Left lung (tissue), 10 donors: ENCODE measurements around the gene CA6. TPM values are rescaled to one million over a fixed set of nuclear protein-coding genes. Genes with fewer than 3 reads are reported as not detected.

Experiments
- ATAC-seq: fragments of 200-7000 bp; cut with Tn5 transposase; one replicate; pipeline ENCODE4 v1.9.1; 2020; ENCODE audit warnings: moderate library complexity
- DNase-seq, 4 donors: peaks; one replicate each; pipeline ENCODE4 v3.0.0-alpha.2; 2013 to 2020
- H3K27ac ChIP-seq, 2 donors: fragments of 200-600 bp; sonication (generic) in 1 of 2; one replicate each; pipeline versions ENCODE4 v1.5.0 to v1.8.0; 2020 to 2021
- H3K27me3 ChIP-seq, 2 donors: fragments of 200-600 bp; sonication (generic) in 1 of 2; one replicate each; pipeline versions ENCODE4 v1.5.0 to v1.8.0; 2020 to 2021
- H3K36me3 ChIP-seq, 2 donors: fragments of 200-600 bp; sonication (generic) in 1 of 2; one replicate each; pipeline versions ENCODE4 v1.5.0 to v1.8.0; 2020 to 2021
- H3K4me1 ChIP-seq, 2 donors: fragments of 200-600 bp; one replicate each; pipeline ENCODE4 v1.8.0; 2021
- H3K4me3 ChIP-seq, 2 donors: fragments of 200-600 bp; sonication (generic) in 1 of 2; one replicate each; pipeline versions ENCODE4 v1.5.0 to v1.8.0; 2020 to 2021; ENCODE audit warnings: mild to moderate bottlenecking in 1 of 2
- H3K9me3 ChIP-seq, 2 donors: fragments of 200-600 bp; sonication (generic) in 1 of 2; one replicate each; pipeline versions ENCODE4 v1.5.0 to v1.8.0; 2020 to 2021
- intact Hi-C, 2 donors: fragments of 100-400 bp; cut with DNase I; formaldehyde crosslinking; loops; one replicate each; pipeline versions ENCODE4 v1.11.2 to v1.14.2; 2022
- polyA plus RNA-seq, 6 donors: library from polyadenylated mRNA; unstranded; fragments of 120-200 nt; gene quantifications; one replicate each; pipeline ENCODE4 v1.2.1, GENCODE V29; 2013; ENCODE audit not compliant: insufficient read length in 6 of 6
- total RNA-seq, 2 donors: library from RNA; stranded (reverse); fragmentation: NEBNext Ultra II Directional; extraction: Animal tissue kit (Norgen Biotek cat#: 25700); gene quantifications; one replicate each; pipeline ENCODE4 v1.2.1, GENCODE V29; 2021
- TF ChIP-seq, protein P1 (sequence below), 2 donors: fragments of 200-600 bp; sonication (generic) in 1 of 2; IDR thresholded peaks; one replicate each; pipeline versions ENCODE4 v1.5.0 to v1.8.0; 2021; ENCODE audit warnings: antibody characterized with exemption in 2 of 2
- donor health status: DM: no; HTN: yes; CAD: no.
- donor health status: DM: no; HTN: no; CAD: no.

The CA6 gene
- total and polyA plus RNA-seq, 8 donors, result 0.11 to 0.25 (median 0.18) TPM; not detected in 3

GRCh38 chr1:8956461-8957349, 11.0 kb downstream of the CA6 start:
- H3K36me3 ChIP-seq, result no peaks in the 10 kb centered on the region
- ATAC-seq (no peak), DNase-seq (no peak)
- no peaks in the 10 kb centered on the region for H3K4me1 ChIP-seq
- no peaks in the 10 kb centered on the region for H3K9me3 ChIP-seq
- TF ChIP-seq, protein P1, sequence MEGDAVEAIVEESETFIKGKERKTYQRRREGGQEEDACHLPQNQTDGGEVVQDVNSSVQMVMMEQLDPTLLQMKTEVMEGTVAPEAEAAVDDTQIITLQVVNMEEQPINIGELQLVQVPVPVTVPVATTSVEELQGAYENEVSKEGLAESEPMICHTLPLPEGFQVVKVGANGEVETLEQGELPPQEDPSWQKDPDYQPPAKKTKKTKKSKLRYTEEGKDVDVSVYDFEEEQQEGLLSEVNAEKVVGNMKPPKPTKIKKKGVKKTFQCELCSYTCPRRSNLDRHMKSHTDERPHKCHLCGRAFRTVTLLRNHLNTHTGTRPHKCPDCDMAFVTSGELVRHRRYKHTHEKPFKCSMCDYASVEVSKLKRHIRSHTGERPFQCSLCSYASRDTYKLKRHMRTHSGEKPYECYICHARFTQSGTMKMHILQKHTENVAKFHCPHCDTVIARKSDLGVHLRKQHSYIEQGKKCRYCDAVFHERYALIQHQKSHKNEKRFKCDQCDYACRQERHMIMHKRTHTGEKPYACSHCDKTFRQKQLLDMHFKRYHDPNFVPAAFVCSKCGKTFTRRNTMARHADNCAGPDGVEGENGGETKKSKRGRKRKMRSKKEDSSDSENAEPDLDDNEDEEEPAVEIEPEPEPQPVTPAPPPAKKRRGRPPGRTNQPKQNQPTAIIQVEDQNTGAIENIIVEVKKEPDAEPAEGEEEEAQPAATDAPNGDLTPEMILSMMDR (IDR thresholded peaks at IDR 0.05), result no peak
- no peaks in the 10 kb centered on the region for H3K27me3 ChIP-seq
- H3K27ac ChIP-seq, result no peak overlapping the region
- intact Hi-C loops, result no loop called here
- H3K4me3 ChIP-seq, result no peak overlapping the region

DNA sequence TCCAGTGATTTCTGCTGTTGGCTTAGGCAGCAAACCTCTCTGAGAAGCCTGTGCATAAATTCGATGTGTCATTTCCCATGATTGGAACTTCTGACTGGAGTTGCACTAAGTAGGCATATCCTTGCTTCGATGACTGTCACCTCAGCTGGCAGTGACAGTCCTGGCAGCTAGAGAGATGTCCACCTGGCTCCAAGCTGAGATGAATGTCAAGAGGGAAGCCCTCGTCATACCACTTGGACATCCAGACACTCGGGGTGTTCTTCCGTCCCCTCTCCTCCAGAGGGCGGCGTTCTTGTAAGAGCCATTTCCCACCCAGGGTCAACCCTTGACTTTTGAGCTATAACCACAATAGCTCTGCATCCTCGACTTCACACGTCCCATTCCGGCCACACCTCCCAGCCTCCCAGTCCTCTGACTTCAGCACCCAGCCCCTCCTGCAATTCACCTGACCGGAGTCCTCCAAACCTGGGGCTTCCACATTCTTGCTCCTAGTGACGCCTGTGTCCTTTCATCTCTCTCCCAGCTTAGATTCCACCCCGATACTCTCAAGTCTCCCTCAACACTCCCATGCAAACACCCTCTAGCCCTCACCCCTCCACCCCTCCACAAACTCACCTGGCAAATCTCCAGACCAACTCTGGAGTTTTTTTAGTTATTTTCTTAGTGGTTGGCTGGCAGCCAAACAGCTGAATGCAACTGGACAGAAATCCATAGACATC, 17.3 kb downstream of the CA6 start:
- Histone ChIP-seq H3K4me1 (no peaks in the 10 kb centered on the region), H3K9me3 (no peaks in the 10 kb centered on the region), H3K27me3 (no peaks in the 10 kb centered on the region), H3K36me3 (no peaks in the 10 kb centered on the region), H3K4me3 (no peak overlapping the region), H3K27ac (peak overlapping the region in 1 of 2 donors; percentile 7)
- ATAC-seq (peak; percentile 87), DNase-seq (peak in 3 of 4 donors; percentile 49 to 82 (median 77))
- intact Hi-C loops, result no loop called here
- TF ChIP-seq, protein P1 (IDR thresholded peaks at IDR 0.05), result peak; percentile 23 to 41

DNA sequence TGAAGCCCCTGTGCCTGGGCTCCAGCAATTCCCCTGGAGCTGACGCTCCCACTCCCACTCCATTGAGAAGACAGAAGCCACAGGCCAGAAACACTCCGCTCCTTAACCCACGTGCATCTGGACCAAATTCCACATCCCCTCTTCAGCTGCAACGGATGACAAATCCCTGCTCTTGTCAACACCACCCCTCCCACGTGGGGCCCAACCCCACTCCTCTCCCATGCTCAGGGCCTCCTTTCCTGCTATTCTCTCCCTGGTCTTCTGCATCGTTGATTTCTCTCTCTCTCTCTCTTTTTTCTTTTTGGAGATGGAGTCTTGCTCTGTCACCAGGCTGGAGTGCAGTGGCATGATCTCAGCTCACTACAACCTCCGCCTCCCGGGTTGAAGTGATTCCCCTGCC, 18.3 kb downstream of the CA6 start:
- ATAC-seq, result no peak
- no peaks in the 10 kb centered on the region for H3K27me3 ChIP-seq
- no peaks in the 10 kb centered on the region for H3K36me3 ChIP-seq
- intact Hi-C loops, result no loop called here
- TF ChIP-seq, protein P1 (IDR thresholded peaks at IDR 0.05), result no peak
- H3K4me1 ChIP-seq, result no peaks in the 10 kb centered on the region
- no peak for DNase-seq
- H3K4me3 ChIP-seq, result no peak overlapping the region
- H3K27ac ChIP-seq, result no peak overlapping the region
- no peaks in the 10 kb centered on the region for H3K9me3 ChIP-seq

DNA sequence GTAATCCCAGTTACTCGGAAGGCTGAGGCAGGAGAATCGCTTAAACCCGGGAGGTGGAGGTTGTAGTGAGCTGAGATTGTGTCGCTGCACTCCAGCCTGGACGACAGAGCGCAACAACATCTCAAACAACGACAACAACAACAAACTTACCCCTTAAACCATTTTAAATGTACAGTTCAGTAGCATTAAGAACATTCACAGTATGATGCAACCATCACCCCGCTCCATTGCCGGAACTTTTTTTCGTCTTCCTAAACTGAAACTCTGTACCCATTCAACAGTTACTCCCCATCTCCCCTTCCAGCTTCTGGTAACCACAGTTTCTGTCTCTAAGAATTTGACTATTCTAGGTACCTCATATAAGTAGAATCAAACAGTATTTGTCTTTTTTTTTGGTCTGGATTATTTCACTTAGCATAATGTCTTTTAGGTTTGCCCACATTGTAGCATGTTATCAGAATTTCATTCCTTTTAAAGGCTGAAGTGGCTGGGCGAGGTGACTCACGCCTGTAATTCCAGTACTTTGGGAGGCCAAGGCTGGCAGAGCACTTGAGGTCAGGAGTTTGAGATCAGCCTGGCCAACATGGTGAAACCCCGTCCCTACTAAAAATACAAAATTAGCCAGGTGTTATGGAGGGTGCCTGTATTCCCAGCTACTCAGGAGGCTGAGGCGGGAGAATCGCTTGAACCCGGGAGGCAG, 19.6 kb downstream of the CA6 start:
- Histone ChIP-seq H3K4me1 (no peaks in the 10 kb centered on the region), H3K27ac (peak overlapping the region in 1 of 2 donors; percentile 3), H3K4me3 (no peak overlapping the region), H3K36me3 (no peaks in the 10 kb centered on the region), H3K27me3 (no peaks in the 10 kb centered on the region), H3K9me3 (no peaks in the 10 kb centered on the region)
- DNase-seq, result no peak
- intact Hi-C loops, result no loop called here
- no peak for ATAC-seq
- TF ChIP-seq, protein P1 (IDR thresholded peaks at IDR 0.05), result no peak
